Chondrocyte (in vitro differentiated cells): ENCODE results near the gene RPS6KB1. TPM values are rescaled to one million over a fixed set of nuclear protein-coding genes. Genes with fewer than 3 reads are reported as not detected.
"Not testable (repeated sequence)": the region's sequence is repeated elsewhere in the genome, so short reads cannot be mapped to it uniquely, and the experiment has no call there.

ENCODE experiments used
- DNase-seq: peaks from one replicate; pipeline ENCODE4 v3.0.0; 2021; ENCODE audit warnings: mixed read lengths, low spot score
- H3K27ac Mint-ChIP-seq: one replicate; pipeline ENCODE4 v1.8.0; 2021; ENCODE audit warnings: mild to moderate bottlenecking, moderate library complexity, mixed read lengths; ENCODE audit not compliant: unreplicated experiment
- H3K27me3 Mint-ChIP-seq: 2 replicates; pipeline ENCODE4 v1.8.0; 2021; ENCODE audit warnings: low read depth, mixed read lengths
- H3K36me3 Mint-ChIP-seq: 2 replicates; pipeline ENCODE4 v1.8.0; 2021; ENCODE audit warnings: low read depth, mixed read lengths
- H3K4me1 Mint-ChIP-seq: 2 replicates; pipeline ENCODE4 v1.8.0; 2021; ENCODE audit warnings: low read depth, mild to moderate bottlenecking, mixed read lengths
- H3K4me3 Mint-ChIP-seq: one replicate; pipeline ENCODE4 v1.8.0; 2021; ENCODE audit warnings: mild to moderate bottlenecking, moderate library complexity, mixed read lengths; ENCODE audit not compliant: unreplicated experiment
- H3K9me3 Mint-ChIP-seq: 2 replicates; pipeline ENCODE4 v1.8.0; 2021; ENCODE audit warnings: low read depth, mixed read lengths
- total RNA-seq: library from RNA; stranded (reverse); gene quantifications from 3 replicates; pipeline ENCODE4 v1.2.1, GENCODE V29; 2021
- TF ChIP-seq, protein P1 (sequence below): fragments of 200-600 bp; sonication (generic); IDR thresholded peaks from 2 replicates; pipeline ENCODE4 v1.5.0; 2021; ENCODE audit warnings: antibody characterized with exemption, mild to moderate bottlenecking, moderate library complexity

The RPS6KB1 gene
- total RNA-seq, 1 donor from 2014 or later: 29.6 TPM

GRCh38 chr17:59941131-59941530, 48.2 kb downstream of the RPS6KB1 start:
- TF ChIP-seq, protein P1, sequence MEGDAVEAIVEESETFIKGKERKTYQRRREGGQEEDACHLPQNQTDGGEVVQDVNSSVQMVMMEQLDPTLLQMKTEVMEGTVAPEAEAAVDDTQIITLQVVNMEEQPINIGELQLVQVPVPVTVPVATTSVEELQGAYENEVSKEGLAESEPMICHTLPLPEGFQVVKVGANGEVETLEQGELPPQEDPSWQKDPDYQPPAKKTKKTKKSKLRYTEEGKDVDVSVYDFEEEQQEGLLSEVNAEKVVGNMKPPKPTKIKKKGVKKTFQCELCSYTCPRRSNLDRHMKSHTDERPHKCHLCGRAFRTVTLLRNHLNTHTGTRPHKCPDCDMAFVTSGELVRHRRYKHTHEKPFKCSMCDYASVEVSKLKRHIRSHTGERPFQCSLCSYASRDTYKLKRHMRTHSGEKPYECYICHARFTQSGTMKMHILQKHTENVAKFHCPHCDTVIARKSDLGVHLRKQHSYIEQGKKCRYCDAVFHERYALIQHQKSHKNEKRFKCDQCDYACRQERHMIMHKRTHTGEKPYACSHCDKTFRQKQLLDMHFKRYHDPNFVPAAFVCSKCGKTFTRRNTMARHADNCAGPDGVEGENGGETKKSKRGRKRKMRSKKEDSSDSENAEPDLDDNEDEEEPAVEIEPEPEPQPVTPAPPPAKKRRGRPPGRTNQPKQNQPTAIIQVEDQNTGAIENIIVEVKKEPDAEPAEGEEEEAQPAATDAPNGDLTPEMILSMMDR: no peak
- no peak for DNase-seq
- peaks cover 28% of the 10 kb centered on the region for H3K36me3 Mint-ChIP-seq
- no peak overlapping the region for H3K4me3 Mint-ChIP-seq
- no peaks in the 10 kb centered on the region for H3K4me1 Mint-ChIP-seq
- no peak overlapping the region for H3K27ac Mint-ChIP-seq
- H3K27me3 Mint-ChIP-seq: no peaks in the 10 kb centered on the region
- H3K9me3 Mint-ChIP-seq: no peaks in the 10 kb centered on the region

DNA sequence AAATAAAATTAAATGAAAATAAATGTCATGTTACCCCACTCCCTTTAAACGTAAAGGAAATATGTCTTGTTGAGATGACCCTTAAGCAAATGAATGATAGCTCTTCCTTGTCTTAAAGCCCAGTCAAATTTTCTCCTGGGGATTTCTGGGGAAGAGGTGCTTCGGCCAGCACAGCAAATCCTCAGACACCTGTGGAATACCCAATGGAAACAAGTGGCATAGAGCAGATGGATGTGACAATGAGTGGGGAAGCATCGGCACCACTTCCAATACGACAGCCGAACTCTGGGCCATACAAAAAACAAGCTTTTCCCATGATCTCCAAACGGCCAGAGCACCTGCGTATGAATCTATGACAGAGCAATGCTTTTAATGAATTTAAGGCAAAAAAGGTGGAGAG, 53.5 kb downstream of the RPS6KB1 start:
- not testable (repeated sequence) for H3K27me3 Mint-ChIP-seq, H3K4me3 Mint-ChIP-seq, H3K9me3 Mint-ChIP-seq, DNase-seq, H3K27ac Mint-ChIP-seq, H3K4me1 Mint-ChIP-seq
- H3K36me3 Mint-ChIP-seq: peaks cover 25% of the 10 kb centered on the region

DNA sequence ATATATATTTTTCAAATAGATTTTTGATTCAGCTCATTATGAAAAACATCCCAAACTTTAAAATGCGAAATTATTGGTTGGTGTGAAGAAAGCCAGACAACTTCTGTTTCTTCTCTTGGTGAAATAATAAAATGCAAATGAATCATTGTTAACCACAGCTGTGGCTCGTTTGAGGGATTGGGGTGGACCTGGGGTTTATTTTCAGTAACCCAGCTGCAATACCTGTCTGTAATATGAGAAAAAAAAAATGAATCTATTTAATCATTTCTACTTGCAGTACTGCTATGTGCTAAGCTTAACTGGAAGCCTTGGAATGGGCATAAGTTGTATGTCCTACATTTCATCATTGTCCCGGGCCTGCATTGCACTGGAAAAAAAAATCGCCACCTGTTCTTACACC, 54.4 kb downstream of the RPS6KB1 start:
- H3K36me3 Mint-ChIP-seq: peaks cover 26% of the 10 kb centered on the region
- not testable (repeated sequence) for H3K9me3 Mint-ChIP-seq, H3K4me1 Mint-ChIP-seq, H3K27ac Mint-ChIP-seq, H3K27me3 Mint-ChIP-seq, DNase-seq, H3K4me3 Mint-ChIP-seq

GRCh38 chr17:59950049-59950448, 57.1 kb downstream of the RPS6KB1 start:
- Mint-ChIP-seq H3K36me3 (peaks cover 24% of the 10 kb centered on the region), H3K27ac (no peak overlapping the region), H3K9me3 (no peaks in the 10 kb centered on the region), H3K4me3 (no peak overlapping the region), H3K4me1 (no peaks in the 10 kb centered on the region), H3K27me3 (no peaks in the 10 kb centered on the region)
- no peak for DNase-seq
- TF ChIP-seq, protein P1: no peak

DNA sequence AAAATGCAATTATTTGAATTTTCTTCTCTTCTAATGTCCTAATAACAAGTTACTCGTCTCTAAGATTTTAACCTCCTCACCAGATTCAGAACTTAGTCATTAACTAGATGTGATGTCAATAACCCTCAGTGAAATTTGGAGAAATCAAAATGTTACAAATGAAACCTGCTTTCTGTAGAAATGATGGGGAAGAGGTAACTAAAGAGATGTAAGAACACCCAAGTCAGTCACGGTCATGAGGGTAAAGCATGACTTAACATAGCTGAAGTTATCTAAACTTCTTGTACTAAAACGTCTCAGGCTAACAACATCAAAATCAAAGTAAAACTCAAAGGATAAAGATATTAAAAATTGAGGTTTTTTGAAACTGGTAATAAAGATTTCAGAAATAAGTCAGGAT, 61.9 kb downstream of the RPS6KB1 start:
- no peak overlapping the region for H3K27ac Mint-ChIP-seq
- H3K4me3 Mint-ChIP-seq: no peak overlapping the region
- H3K27me3 Mint-ChIP-seq: no peaks in the 10 kb centered on the region
- no peaks in the 10 kb centered on the region for H3K9me3 Mint-ChIP-seq
- DNase-seq: no peak
- TF ChIP-seq, protein P1: no peak
- peaks cover 23% of the 10 kb centered on the region for H3K36me3 Mint-ChIP-seq
- no peaks in the 10 kb centered on the region for H3K4me1 Mint-ChIP-seq

- not testable (repeated sequence) for H3K27ac Mint-ChIP-seq, H3K27me3 Mint-ChIP-seq, H3K9me3 Mint-ChIP-seq, DNase-seq, H3K4me3 Mint-ChIP-seq
- H3K36me3 Mint-ChIP-seq: peaks cover 21% of the 10 kb centered on the region
- H3K4me1 Mint-ChIP-seq: peaks cover 18% of the 10 kb centered on the region
These were observed 66.7 kb downstream of the RPS6KB1 start for GRCh38 chr17:59959574-59959973.

GRCh38 chr17:59962739-59963318, 69.9 kb downstream of the RPS6KB1 start:
- H3K4me1 Mint-ChIP-seq: peaks cover 23% of the 10 kb centered on the region
- H3K27me3 Mint-ChIP-seq: no peaks in the 10 kb centered on the region
- no peak for DNase-seq
- H3K9me3 Mint-ChIP-seq: no peaks in the 10 kb centered on the region
- peak overlapping the region; percentile 94 for H3K27ac Mint-ChIP-seq
- peak overlapping the region; percentile 78 for H3K4me3 Mint-ChIP-seq
- peaks cover 12% of the 10 kb centered on the region for H3K36me3 Mint-ChIP-seq
- TF ChIP-seq, protein P1: no peak
